Measurements from ENCODE around the gene LRIG1.

Gene LRIG1

DNA sequence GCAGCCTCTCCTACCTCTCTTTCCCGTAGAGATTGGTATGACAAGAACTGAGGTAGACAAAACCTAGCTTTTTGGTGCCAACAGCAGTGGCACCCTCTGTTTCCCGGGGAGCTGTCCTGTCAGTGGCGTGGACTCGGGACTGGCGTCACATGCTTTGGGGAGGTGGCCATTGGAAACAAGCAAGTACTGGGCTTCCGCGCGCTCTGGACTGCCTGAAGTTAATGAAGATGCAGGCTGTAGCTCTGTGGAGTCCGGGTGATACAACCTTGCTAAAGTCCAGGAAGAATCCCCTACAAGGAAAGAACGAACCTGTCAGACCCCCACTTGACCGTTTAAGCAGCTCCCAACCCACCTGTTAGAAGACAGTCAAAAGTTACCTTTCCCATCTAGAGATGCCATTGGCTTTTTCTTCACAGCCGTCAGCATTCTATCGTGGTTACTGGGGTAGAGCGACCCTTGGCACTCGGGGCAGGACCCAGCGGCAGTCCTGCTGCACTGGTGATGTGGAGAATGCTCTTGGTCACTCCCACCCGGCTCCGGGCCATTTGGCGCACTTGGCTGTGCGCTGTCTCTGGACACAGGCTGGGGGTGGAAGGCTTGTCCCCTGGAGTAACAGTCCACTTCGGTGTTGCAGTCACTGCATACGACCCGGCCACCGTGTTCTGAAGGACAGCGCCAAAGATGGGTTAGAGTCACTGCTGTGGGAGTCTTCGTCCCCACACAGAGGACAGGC is 120.5 kb downstream of the LRIG1 start:
- no peak for TF ChIP-seq EGR1 (IDR thresholded peaks at IDR 0.05)
- TF ChIP-seq, protein P1, sequence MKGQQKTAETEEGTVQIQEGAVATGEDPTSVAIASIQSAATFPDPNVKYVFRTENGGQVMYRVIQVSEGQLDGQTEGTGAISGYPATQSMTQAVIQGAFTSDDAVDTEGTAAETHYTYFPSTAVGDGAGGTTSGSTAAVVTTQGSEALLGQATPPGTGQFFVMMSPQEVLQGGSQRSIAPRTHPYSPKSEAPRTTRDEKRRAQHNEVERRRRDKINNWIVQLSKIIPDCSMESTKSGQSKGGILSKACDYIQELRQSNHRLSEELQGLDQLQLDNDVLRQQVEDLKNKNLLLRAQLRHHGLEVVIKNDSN (IDR thresholded peaks at IDR 0.05): no peak
- TF ChIP-seq FOXM1 (IDR thresholded peaks at IDR 0.05; ENCODE audit: borderline replicate concordance, low read depth): no peak
- no peak for TF ChIP-seq ZBTB7A (IDR thresholded peaks at IDR 0.05; ENCODE audit: low read depth)
- no peak for TF ChIP-seq TAF1 (IDR thresholded peaks at IDR 0.05; ENCODE audit: low read depth)

DNA sequence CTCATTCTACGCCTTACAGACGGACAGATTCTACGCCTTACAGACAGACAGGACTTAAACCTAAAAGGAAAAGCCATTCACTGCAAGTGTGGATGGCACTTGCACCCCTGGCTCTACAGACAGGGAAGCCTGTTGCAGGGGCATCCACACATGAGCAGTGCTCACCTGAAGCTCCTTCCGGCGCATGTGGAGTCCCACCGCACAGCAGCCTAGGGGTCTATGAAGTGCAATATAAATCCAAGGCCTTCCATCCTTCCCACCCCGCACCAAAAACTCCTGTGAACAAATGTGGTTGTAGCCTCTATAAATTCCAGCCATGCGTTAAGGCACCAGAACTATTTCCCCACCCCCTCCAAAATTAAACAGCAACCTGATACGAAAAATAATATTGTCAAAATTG is 121.3 kb downstream of the LRIG1 start:
- no peak for TF ChIP-seq CREB1 (IDR thresholded peaks at IDR 0.05; ENCODE audit: low read depth)
- TF ChIP-seq RAD21 (IDR thresholded peaks at IDR 0.05; ENCODE audit: low read depth): no peak
- TF ChIP-seq, protein P1 (IDR thresholded peaks at IDR 0.05): no peak
- no peak for TF ChIP-seq YY1 (IDR thresholded peaks at IDR 0.05; ENCODE audit: low read depth)
- TF ChIP-seq TEAD4 (IDR thresholded peaks at IDR 0.05): no peak
- no peak for TF ChIP-seq EP300 (IDR thresholded peaks at IDR 0.05; ENCODE audit: borderline replicate concordance)
- TF ChIP-seq TAF1 (IDR thresholded peaks at IDR 0.05; ENCODE audit: low read depth): no peak
- TF ChIP-seq ZBTB7A (IDR thresholded peaks at IDR 0.05; ENCODE audit: low read depth): no peak
- no peak for TF ChIP-seq EGR1 (IDR thresholded peaks at IDR 0.05)
- TF ChIP-seq TCF12 (IDR thresholded peaks at IDR 0.05; ENCODE audit: low read depth): no peak

DNA sequence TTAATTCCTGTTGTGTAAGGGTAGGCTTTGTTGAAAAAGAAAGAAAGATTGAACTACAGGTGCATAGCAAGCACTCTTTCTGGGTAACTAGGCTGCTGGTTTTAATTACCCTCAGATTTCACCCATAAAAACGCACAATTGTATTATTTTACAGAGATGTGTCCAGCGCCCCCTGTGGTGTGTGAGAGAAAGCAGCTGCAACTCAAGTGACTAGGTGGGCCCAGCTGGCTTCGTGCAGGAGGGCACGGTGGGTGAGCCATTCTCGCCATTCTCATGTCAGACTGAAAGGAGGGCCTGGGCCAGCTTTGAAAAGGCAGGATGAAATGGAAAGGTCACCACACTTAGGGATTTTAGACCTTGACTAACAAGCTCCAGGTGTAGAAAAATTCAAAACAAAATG is 122.6 kb downstream of the LRIG1 start:
- no peak; the same call in 1 of the 2 replicates for TF ChIP-seq RAD21 (IDR thresholded peaks at IDR 0.05; ENCODE audit: low read depth)
- TF ChIP-seq CREB1 (IDR thresholded peaks at IDR 0.05; ENCODE audit: low read depth): no peak
- TF ChIP-seq, protein P2, sequence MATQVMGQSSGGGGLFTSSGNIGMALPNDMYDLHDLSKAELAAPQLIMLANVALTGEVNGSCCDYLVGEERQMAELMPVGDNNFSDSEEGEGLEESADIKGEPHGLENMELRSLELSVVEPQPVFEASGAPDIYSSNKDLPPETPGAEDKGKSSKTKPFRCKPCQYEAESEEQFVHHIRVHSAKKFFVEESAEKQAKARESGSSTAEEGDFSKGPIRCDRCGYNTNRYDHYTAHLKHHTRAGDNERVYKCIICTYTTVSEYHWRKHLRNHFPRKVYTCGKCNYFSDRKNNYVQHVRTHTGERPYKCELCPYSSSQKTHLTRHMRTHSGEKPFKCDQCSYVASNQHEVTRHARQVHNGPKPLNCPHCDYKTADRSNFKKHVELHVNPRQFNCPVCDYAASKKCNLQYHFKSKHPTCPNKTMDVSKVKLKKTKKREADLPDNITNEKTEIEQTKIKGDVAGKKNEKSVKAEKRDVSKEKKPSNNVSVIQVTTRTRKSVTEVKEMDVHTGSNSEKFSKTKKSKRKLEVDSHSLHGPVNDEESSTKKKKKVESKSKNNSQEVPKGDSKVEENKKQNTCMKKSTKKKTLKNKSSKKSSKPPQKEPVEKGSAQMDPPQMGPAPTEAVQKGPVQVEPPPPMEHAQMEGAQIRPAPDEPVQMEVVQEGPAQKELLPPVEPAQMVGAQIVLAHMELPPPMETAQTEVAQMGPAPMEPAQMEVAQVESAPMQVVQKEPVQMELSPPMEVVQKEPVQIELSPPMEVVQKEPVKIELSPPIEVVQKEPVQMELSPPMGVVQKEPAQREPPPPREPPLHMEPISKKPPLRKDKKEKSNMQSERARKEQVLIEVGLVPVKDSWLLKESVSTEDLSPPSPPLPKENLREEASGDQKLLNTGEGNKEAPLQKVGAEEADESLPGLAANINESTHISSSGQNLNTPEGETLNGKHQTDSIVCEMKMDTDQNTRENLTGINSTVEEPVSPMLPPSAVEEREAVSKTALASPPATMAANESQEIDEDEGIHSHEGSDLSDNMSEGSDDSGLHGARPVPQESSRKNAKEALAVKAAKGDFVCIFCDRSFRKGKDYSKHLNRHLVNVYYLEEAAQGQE (IDR thresholded peaks at IDR 0.05; ENCODE audit: low read depth): no peak
- TF ChIP-seq NFIC (IDR thresholded peaks at IDR 0.05): no peak
- no peak for TF ChIP-seq TCF12 (IDR thresholded peaks at IDR 0.05; ENCODE audit: low read depth)
- TF ChIP-seq CEBPB (IDR thresholded peaks at IDR 0.05): no peak
- no peak for TF ChIP-seq TEAD4 (IDR thresholded peaks at IDR 0.05)
- TF ChIP-seq, protein P1 (IDR thresholded peaks at IDR 0.05): no peak
- no peak for TF ChIP-seq TAF1 (IDR thresholded peaks at IDR 0.05; ENCODE audit: low read depth)
- TF ChIP-seq YY1 (IDR thresholded peaks at IDR 0.05; ENCODE audit: low read depth): no peak
- no peak for TF ChIP-seq FOXM1 (IDR thresholded peaks at IDR 0.05; ENCODE audit: borderline replicate concordance, low read depth)
- no peak for TF ChIP-seq EGR1 (IDR thresholded peaks at IDR 0.05)
- TF ChIP-seq EP300 (IDR thresholded peaks at IDR 0.05; ENCODE audit: borderline replicate concordance): no peak
- TF ChIP-seq ZBTB7A (IDR thresholded peaks at IDR 0.05; ENCODE audit: low read depth): no peak
- TF ChIP-seq, protein P3, sequence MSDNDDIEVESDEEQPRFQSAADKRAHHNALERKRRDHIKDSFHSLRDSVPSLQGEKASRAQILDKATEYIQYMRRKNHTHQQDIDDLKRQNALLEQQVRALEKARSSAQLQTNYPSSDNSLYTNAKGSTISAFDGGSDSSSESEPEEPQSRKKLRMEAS (IDR thresholded peaks at IDR 0.05): no peak

DNA sequence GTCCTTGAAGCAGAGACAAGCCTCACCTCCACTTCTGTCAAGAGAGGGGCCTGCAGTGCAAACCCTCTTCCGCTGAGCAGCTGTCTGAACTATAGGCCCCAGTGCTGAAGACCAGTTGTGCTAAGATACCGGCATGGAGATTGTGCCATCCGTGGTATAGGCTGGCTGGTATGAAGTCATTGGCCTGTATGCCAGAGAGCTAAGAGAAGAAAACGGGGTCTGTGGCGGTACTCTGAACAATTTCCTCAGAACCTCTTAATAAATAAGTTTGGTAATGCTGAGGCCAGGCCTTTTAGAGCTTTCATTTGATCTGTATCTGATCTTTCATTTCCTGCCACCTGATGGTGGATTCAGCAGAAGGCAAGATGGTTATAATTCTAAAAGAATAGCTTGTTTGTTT is 123.0 kb downstream of the LRIG1 start:
- TF ChIP-seq EGR1 (IDR thresholded peaks at IDR 0.05): no peak
- TF ChIP-seq ZBTB7A (IDR thresholded peaks at IDR 0.05; ENCODE audit: low read depth): no peak
- TF ChIP-seq TCF12 (IDR thresholded peaks at IDR 0.05; ENCODE audit: low read depth): no peak
- no peak for TF ChIP-seq NFIC (IDR thresholded peaks at IDR 0.05)
- TF ChIP-seq YY1 (IDR thresholded peaks at IDR 0.05; ENCODE audit: low read depth): no peak
- no peak for TF ChIP-seq CEBPB (IDR thresholded peaks at IDR 0.05)
- TF ChIP-seq TEAD4 (IDR thresholded peaks at IDR 0.05): no peak
- TF ChIP-seq FOXM1 (IDR thresholded peaks at IDR 0.05; ENCODE audit: borderline replicate concordance, low read depth): no peak
- TF ChIP-seq RAD21 (IDR thresholded peaks at IDR 0.05; ENCODE audit: low read depth): no peak
- TF ChIP-seq EP300 (IDR thresholded peaks at IDR 0.05; ENCODE audit: borderline replicate concordance): no peak
- TF ChIP-seq TAF1 (IDR thresholded peaks at IDR 0.05; ENCODE audit: low read depth): no peak
- no peak for TF ChIP-seq CREB1 (IDR thresholded peaks at IDR 0.05; ENCODE audit: low read depth)
- TF ChIP-seq, protein P3 (IDR thresholded peaks at IDR 0.05): no peak
- TF ChIP-seq, protein P1 (IDR thresholded peaks at IDR 0.05): no peak
- TF ChIP-seq, protein P2 (IDR thresholded peaks at IDR 0.05; ENCODE audit: low read depth): no peak

DNA sequence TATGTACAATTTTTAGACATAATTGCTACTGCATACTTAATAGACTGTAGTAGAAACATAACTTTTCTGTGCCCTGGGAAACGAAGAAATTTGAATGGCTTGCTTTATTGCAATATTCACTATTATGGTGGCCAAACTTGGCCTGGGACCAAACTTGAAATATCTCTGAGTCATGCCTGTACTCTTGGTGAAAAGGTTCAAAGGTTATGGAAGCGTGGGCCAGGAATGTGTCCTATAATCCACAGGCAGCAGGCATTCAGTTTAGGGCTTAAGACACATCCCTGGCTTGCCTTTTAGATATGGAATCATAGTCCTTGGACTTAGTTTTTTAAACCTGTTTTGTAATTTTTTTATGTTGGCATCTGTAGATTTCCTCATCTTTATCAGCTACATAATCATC is 124.3 kb downstream of the LRIG1 start:
- TF ChIP-seq TCF12 (IDR thresholded peaks at IDR 0.05; ENCODE audit: low read depth) (no peak), NFIC (IDR thresholded peaks at IDR 0.05) (0 out of 2 replicates have a peak, but pooled peaks have one; percentile 18)

Data from Ishikawa (cell line).